Epithelial cell of umbilical artery (primary cell): ENCODE results near the gene CA14. TPM values are rescaled to one million over a fixed set of nuclear protein-coding genes. Genes with fewer than 3 reads are reported as not detected.

ENCODE experiments used
- total RNA-seq: library from RNA; depleted of rRNA; stranded (reverse); fragments of >200 nt; gene quantifications from 2 replicates; pipeline ENCODE4 v1.2.3, GENCODE V29; 2014

The CA14 gene
- not detected in 2 replicates for total RNA-seq

DNA sequence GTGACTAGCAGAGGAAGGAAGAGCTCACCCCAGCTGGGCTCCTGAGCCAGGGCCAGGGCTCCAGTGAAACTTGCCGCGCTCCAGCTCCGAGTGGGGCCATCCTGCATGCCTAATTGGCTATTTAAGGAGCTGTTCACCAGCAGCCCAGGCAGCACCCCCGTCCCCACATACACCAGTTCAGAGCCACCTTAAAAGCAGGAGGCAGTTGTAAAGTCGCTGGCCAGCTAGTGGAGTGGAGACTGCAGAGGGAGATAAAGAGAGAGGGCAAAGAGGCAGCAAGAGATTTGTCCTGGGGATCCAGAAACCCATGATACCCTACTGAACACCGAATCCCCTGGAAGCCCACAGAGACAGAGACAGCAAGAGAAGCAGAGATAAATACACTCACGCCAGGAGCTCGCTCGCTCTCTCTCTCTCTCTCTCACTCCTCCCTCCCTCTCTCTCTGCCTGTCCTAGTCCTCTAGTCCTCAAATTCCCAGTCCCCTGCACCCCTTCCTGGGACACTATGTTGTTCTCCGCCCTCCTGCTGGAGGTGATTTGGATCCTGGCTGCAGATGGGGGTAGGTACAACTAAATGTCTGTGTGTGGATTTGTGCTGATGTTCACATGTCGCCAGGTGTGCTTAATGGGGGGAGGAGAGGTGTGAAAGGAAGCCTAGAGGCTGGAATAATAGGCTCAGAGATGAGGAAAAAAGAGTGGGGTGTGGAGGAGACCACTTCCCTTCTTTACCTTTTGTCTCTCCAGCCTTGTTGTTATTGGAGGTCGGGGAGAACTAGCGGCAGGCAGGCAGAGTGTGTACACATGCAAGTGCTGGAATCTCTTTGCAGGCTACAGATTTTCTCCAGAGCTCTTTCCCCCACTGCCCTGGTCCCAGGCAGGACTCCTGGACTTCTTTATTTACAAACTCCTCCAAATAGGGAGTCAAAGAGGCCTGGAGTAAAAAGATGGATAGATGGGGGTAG lies at the start of gene CA14:
TSS of gene CA14 (plus strand) at position 151 of the 962 bp plus-strand sequence. CDS start at position 506, 355 bp downstream.

DNA sequence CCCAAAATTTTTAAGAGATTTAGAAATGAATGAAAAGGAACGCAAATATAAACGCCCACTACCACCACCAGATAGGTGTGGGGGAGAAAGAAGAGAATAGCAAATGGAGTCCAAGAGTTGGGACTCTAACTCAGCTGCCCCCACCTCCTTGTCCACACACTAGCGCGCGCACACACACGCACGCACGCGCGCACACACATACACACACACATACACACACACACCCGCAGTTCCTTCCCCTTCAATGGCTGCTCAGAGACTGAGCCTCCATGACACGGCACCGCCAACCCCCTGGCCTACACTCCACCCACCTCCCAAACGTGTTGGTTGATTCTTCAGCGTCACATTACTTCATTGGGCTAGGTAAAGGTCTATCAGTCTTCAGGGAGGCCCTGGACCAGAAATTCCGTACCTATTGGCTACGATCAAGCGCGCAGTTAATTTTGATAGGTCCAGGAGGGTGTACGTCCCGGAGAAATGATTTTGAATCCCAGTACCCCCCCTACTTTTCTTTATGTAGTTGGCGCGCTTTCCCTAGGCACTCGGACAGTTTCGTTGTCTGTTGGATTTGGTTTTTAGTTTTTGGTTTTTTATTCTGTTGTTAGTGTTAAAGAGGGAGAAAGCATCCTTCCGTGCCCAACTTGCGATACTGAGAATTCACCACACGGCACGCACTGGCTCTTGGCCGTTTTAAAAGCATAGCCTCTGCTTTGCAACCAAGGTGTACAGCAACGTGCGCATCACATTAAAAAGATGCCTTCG lies 21.5 kb upstream of the CA14 start, which contains the start of gene ANP32E:
TSS of gene ANP32E (minus strand) at position 261 of the 762 bp plus-strand sequence. CDS start 326 bp downstream, outside the sequence.

DNA sequence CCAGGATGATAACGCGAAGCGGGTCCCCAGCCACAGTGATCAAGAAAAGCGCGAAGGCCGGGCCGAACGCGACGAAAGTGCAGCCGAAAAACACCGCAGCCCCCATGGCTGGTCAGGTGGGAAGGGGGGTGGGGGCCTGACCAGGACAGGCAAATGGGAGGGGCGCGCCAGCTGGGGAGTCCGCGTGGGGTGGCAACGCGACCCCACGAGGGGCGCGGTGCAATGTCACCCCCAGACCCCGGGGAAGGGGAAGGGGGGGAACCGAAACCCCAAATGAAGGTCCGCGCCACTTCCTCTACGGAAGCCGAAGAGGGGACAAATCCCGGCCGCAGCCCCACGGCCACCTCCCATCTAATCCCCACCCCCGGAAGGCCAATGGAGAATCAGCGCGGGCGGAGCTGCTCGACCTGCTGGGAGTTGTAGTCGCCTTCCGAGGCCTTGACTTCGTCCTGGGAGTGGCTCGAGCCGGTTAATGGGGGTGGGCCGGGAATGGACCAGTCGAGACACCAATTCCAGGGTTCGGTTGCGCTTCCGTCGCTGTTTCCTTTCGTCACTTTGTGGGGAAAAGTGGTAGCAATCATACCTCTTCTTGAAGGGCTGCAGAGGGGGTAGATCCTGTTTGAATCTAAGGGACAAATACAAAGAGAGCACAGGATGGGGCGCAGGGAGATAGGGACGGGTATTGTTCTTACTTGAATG lies 11.3 kb downstream of the CA14 start, which contains the start of gene APH1A:
TSS of gene APH1A (minus strand) at position 312 of the 699 bp plus-strand sequence. CDS start at position 106, 206 bp downstream.

DNA sequence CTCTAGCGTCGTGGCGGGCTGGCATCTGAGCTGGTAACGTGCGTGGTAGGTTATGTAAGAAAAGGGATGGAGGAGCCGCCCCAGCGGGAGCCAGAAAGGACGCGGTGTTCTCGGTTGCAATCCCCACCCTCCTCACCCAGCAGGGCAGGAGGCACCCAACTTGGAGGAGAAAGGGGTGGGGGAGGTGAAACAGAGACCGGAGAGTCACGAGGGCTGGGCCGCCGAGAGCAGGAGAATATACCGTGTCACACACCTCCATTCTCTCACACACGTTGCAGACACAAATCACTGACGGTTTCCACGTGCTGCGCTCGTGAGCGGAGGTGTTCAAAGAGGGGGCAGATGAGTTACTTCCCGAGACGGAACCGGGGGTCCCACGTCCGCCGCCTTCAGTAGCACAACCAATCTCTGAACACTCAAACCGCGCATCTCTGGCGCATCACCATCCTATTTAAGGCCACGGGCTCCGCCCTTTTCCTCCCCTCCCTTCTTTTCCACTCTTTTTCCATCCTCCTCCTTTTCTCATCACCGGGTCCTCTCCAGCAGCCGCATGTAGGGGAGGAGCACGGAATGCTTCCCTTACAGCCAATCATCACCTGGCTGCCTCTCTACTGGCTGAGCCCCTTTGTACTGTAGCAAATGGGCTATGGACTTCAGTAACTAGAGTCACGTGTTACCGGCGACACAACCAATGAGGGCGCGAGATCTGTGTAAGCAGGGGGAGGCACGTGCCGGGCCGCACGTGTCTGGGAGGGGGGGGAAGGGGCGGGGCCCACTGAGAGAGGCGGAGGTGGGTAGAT lies 24.4 kb downstream of the CA14 start, which contains the start of gene CIART:
TSS of gene CIART (plus strand) at position 797 of the 800 bp plus-strand sequence. CDS start 714 bp downstream, outside the sequence.

DNA sequence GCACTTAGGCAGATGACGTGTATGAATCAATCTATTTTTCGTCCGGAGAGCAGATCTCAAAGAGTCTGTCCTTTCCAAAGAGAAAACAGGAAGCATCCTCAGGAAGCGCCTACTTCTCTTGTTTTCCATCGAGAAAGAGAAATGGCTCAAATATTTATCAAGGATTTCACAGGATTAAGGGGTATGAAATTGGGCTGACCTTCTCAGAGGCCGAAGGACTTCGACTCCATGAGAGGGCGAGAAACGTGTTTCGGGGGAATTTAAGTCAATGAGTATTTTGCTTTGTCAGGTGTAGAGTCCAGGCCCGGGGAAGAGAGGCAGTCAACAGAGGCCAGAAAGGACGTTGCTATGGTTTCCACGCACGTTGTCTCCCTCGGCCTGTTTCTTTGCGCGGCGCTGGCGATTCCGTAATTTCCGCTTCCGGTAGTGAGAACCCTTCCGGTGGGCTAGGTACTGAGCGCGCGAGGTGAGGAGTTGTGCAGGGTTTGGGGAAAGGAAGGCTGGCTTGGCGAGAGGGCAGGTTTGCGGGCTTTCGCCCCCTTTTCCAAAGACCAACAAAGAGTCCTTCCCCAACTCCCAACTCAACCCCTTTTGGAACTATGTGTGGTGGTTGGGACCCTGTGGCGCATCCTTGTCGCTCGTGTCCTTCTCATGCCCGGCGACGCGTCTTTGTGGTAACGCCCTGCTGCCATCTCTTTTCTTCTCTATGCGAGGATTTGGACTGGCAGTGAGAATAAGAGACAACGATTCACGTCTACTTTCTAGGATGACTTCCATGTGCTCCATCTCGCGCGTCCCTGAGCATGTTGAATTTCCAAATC lies 36.1 kb downstream of the CA14 start, which contains the start of gene MRPS21:
TSS of gene MRPS21 (plus strand) at position 429 of the 821 bp plus-strand sequence. CDS start 506 bp downstream, outside the sequence.

Other genes with a start within 250 kb of the CA14 start
- 9.7 and 14.0 TPM in 2 replicates for gene OTUD7B, start 247.0 kb upstream of the CA14 start, total RNA-seq
- 23.1 and 32.5 TPM in 2 replicates for gene VPS45, start 190.0 kb upstream of the CA14 start, total RNA-seq
- gene PLEKHO1, start 107.9 kb upstream of the CA14 start, total RNA-seq, result 48.4 and 50.2 TPM in 2 replicates
- 33.8 and 41.5 TPM in 2 replicates for gene ANP32E, start 21.7 kb upstream of the CA14 start, total RNA-seq
- 109 and 134 TPM in 2 replicates for gene APH1A, start 11.2 kb downstream of the CA14 start, total RNA-seq
- 41.2 and 74.7 TPM in 2 replicates for gene C1orf54, start 15.0 kb downstream of the CA14 start, total RNA-seq
- gene CIART, start 24.8 kb downstream of the CA14 start, total RNA-seq, result 0.61 and 0.65 TPM in 2 replicates
- gene MRPS21, start 36.1 kb downstream of the CA14 start, total RNA-seq, result 52.0 and 80.7 TPM in 2 replicates
- 34.8 and 52.0 TPM in 2 replicates for gene PRPF3, start 63.8 kb downstream of the CA14 start, total RNA-seq
- 5.2 and 7.4 TPM in 2 replicates for gene RPRD2, start 106.4 kb downstream of the CA14 start, total RNA-seq
- 13.6 and 14.9 TPM in 2 replicates for gene TARS2, start 229.6 kb downstream of the CA14 start, total RNA-seq